NCI-H1092 treated with DMSO at 0.1 percent for 48 hours (cell line): Measurements from ENCODE around the gene GPR75.

Source experiments
- DNase-seq: peaks from one replicate; lab custom pipeline; 2025; lab: John Stamatoyannopoulos, UW

GPR75 gene

GRCh38 chr2:53859206-53860181, at the start of gene GPR75:
Gene GPR75, minus strand, starts transcription at chr2:53859967. Its CDS starts 5,211 bp downstream, at chr2:53854756.
- no peak for DNase-seq

- no peak for DNase-seq
Measured at GRCh38 chr2:53907582-53907981, 47.8 kb upstream of the GPR75 start.

- DNase-seq = no peak
Measured at GRCh38 chr2:53905396-53905795, 45.6 kb upstream of the GPR75 start.

GRCh38 chr2:53903011-53903410, 43.2 kb upstream of the GPR75 start:
- DNase-seq = no peak

- DNase-seq = no peak
Measured at GRCh38 chr2:53901192-53901591, 41.4 kb upstream of the GPR75 start.

- DNase-seq = no peak
Measured at GRCh38 chr2:53896864-53897263, 37.1 kb upstream of the GPR75 start.

- DNase-seq = no peak
Measured at GRCh38 chr2:53886406-53887280, 26.9 kb upstream of the GPR75 start.

GRCh38 chr2:53884883-53885282, 25.1 kb upstream of the GPR75 start:
- DNase-seq = no peak

- no peak for DNase-seq
Measured at GRCh38 chr2:53881986-53882385, 22.2 kb upstream of the GPR75 start.

- no peak for DNase-seq
Measured at GRCh38 chr2:53881360-53881759, 21.6 kb upstream of the GPR75 start.

- no peak for DNase-seq
Measured at GRCh38 chr2:53880756-53881155, 21.0 kb upstream of the GPR75 start.

- DNase-seq = no peak
Measured at GRCh38 chr2:53877556-53877955, 17.8 kb upstream of the GPR75 start.

- DNase-seq = no peak
Measured at GRCh38 chr2:53877112-53877511, 17.3 kb upstream of the GPR75 start.

GRCh38 chr2:53874401-53874950, 14.7 kb upstream of the GPR75 start:
- no peak for DNase-seq

- no peak for DNase-seq
Measured at GRCh38 chr2:53867773-53868172, 8.0 kb upstream of the GPR75 start.

- no peak for DNase-seq
Measured at GRCh38 chr2:53867169-53867568, 7.4 kb upstream of the GPR75 start.

GRCh38 chr2:53865962-53866361, 6.2 kb upstream of the GPR75 start:
- DNase-seq = no peak

- DNase-seq = no peak
Measured at GRCh38 chr2:53865264-53865663, 5.5 kb upstream of the GPR75 start.

GRCh38 chr2:53863538-53864227, 3.9 kb upstream of the GPR75 start:
- no peak for DNase-seq

GRCh38 chr2:53861824-53862223, 2.1 kb upstream of the GPR75 start:
- DNase-seq = no peak

GRCh38 chr2:53856272-53856671, 3.5 kb downstream of the GPR75 start:
- DNase-seq = no peak

- DNase-seq = no peak
Measured at GRCh38 chr2:53854678-53855077, 5.1 kb downstream of the GPR75 start.
